MM.1S (cell line): Measurements from ENCODE around the gene OSBP2.

Experiments used
- DNase-seq: peaks from one replicate; pipeline ENCODE4 v3.0.0-alpha.2; 2015
- H2AFZ ChIP-seq: fragments of 300-600 bp; sonication (generic); 2 replicates; pipeline ENCODE4 v1.6.0; 2016; ENCODE audit warnings: antibody characterized with exemption, low read length
- H3F3A ChIP-seq: fragments of 300-600 bp; sonication (generic); 2 replicates; pipeline ENCODE4 v1.6.1; 2016; ENCODE audit warnings: mild to moderate bottlenecking, antibody characterized with exemption, low read length, moderate library complexity, mixed read lengths; ENCODE audit not compliant: insufficient read depth
- H3K27ac ChIP-seq: fragments of 300-600 bp; sonication (generic); 2 replicates; pipeline ENCODE4 v1.5.1; 2016; ENCODE audit warnings: mild to moderate bottlenecking, low read length
- H3K27me3 ChIP-seq: fragments of 300-600 bp; sonication (generic); replicated peaks from 2 replicates; pipeline ENCODE4 v1.6.0; 2016; ENCODE audit warnings: low read length; ENCODE audit not compliant: insufficient read depth
- H3K36me3 ChIP-seq: fragments of 300-600 bp; sonication (generic); replicated peaks from 2 replicates; pipeline ENCODE4 v1.6.1; 2016; ENCODE audit warnings: mild to moderate bottlenecking, low read length, mixed read lengths; ENCODE audit not compliant: insufficient read depth
- H3K4me1 ChIP-seq: fragments of 300-600 bp; sonication (generic); 2 replicates; pipeline ENCODE4 v1.6.1; 2016; ENCODE audit warnings: low read length, mixed read lengths
- H3K4me2 ChIP-seq: fragments of 300-600 bp; sonication (generic); 2 replicates; pipeline ENCODE4 v1.6.0; 2016; ENCODE audit warnings: low read depth, low read length
- H3K4me3 ChIP-seq: fragments of 300-600 bp; sonication (generic); 2 replicates; pipeline ENCODE4 v1.5.1; 2016; ENCODE audit warnings: low read length, mixed read lengths
- H3K79me2 ChIP-seq: fragments of 300-600 bp; sonication (generic); 2 replicates; pipeline ENCODE4 v1.6.1; 2016; ENCODE audit warnings: mixed run types, low read length, mixed read lengths
- H3K9ac ChIP-seq: fragments of 300-600 bp; sonication (generic); 2 replicates; pipeline ENCODE4 v1.6.1; 2016; ENCODE audit warnings: low read length, mixed read lengths
- H3K9me2 ChIP-seq: fragments of 300-600 bp; sonication (generic); replicated peaks from 2 replicates; pipeline ENCODE4 v1.6.1; 2016; ENCODE audit warnings: mild to moderate bottlenecking, low read length, mixed read lengths; ENCODE audit not compliant: insufficient read depth
- H3K9me3 ChIP-seq: fragments of 300-600 bp; sonication (generic); replicated peaks from 2 replicates; pipeline ENCODE4 v1.6.1; 2016; ENCODE audit warnings: mild to moderate bottlenecking, low read length, mixed read lengths; ENCODE audit not compliant: insufficient read depth
- H4K20me1 ChIP-seq: fragments of 300-600 bp; sonication (generic); 2 replicates; pipeline ENCODE4 v1.6.1; 2016; ENCODE audit warnings: mild to moderate bottlenecking, low read length, moderate library complexity, mixed read lengths; ENCODE audit not compliant: insufficient read depth
- CTCF ChIP-seq: fragments of 300-600 bp; sonication (generic); IDR thresholded peaks from 2 replicates; pipeline ENCODE4 v1.5.1; 2016; ENCODE audit warnings: antibody characterized with exemption, low read length, mixed read lengths
- EZH2 ChIP-seq: fragments of 300-600 bp; sonication (generic); optimal IDR thresholded peaks from 2 replicates; pipeline ENCODE3; 2017; ENCODE audit warnings: low read depth, mild to moderate bottlenecking, antibody characterized with exemption, low read length, mixed read lengths
- EZH2phosphoT487 ChIP-seq: fragments of 300-600 bp; sonication (generic); IDR thresholded peaks from 2 replicates; pipeline ENCODE4 v1.6.1; 2018; ENCODE audit warnings: antibody characterized with exemption, low read length

OSBP2 gene

GRCh38 chr22:30689622-30690021 lies 5.1 kb upstream of the OSBP2 start:
- Histone ChIP-seq H3K9ac (no peak overlapping the region), H3K4me3 (no peak overlapping the region), H4K20me1 (no peaks in the 10 kb centered on the region), H2AFZ (no peak overlapping the region), H3K4me2 (no peak overlapping the region), H3F3A (no peaks in the 10 kb centered on the region), H3K27me3 (no peaks in the 10 kb centered on the region), H3K9me2 (no peaks in the 10 kb centered on the region), H3K27ac (no peak overlapping the region), H3K36me3 (no peaks in the 10 kb centered on the region), H3K79me2 (no peaks in the 10 kb centered on the region), H3K9me3 (no peaks in the 10 kb centered on the region), H3K4me1 (no peaks in the 10 kb centered on the region)
- DNase-seq: no peak
- TF ChIP-seq CTCF (no peak), EZH2phosphoT487 (no peak), EZH2 (no peak)

- Histone ChIP-seq H4K20me1 (no peaks in the 10 kb centered on the region), H3K79me2 (no peaks in the 10 kb centered on the region), H3F3A (no peaks in the 10 kb centered on the region), H3K9me2 (no peaks in the 10 kb centered on the region), H3K4me3 (no peak overlapping the region), H3K9me3 (no peaks in the 10 kb centered on the region), H3K27ac (no peak overlapping the region), H3K9ac (no peak overlapping the region), H3K4me2 (no peak overlapping the region), H3K4me1 (no peaks in the 10 kb centered on the region), H2AFZ (no peak overlapping the region), H3K36me3 (no peaks in the 10 kb centered on the region), H3K27me3 (no peaks in the 10 kb centered on the region)
- no peak for TF ChIP-seq EZH2
- TF ChIP-seq CTCF: no peak
- TF ChIP-seq EZH2phosphoT487: no peak
- no peak for DNase-seq
Measured at GRCh38 chr22:30691204-30691603, 3.5 kb upstream of the OSBP2 start.

- H3K79me2 ChIP-seq: no peaks in the 10 kb centered on the region
- no peaks in the 10 kb centered on the region for H3K4me1 ChIP-seq
- TF ChIP-seq EZH2 (no peak), CTCF (no peak), EZH2phosphoT487 (no peak)
- no peaks in the 10 kb centered on the region for H3K9me2 ChIP-seq
- H3K36me3 ChIP-seq: no peaks in the 10 kb centered on the region
- H3K4me3 ChIP-seq: peak overlapping the region; percentile 76
- peak overlapping the region; percentile 40 for H2AFZ ChIP-seq
- peak overlapping the region; percentile 25; the same call in 1 of the 2 replicates for H3K27ac ChIP-seq
- H3K4me2 ChIP-seq: peak overlapping the region; percentile 73
- H4K20me1 ChIP-seq: no peaks in the 10 kb centered on the region
- no peaks in the 10 kb centered on the region for H3F3A ChIP-seq
- no peaks in the 10 kb centered on the region for H3K9me3 ChIP-seq
- DNase-seq: peak; percentile 58
- peak overlapping the region; percentile 49; the same call in 1 of the 2 replicates for H3K9ac ChIP-seq
- no peaks in the 10 kb centered on the region for H3K27me3 ChIP-seq
Measured at GRCh38 chr22:30694171-30694639, 469 bp upstream of the OSBP2 start.
